KMS-11 (cell line): ENCODE measurements around the gene RHOD.

ENCODE experiments used
- H2AFZ ChIP-seq: fragments of 200-600 bp; sonication (generic); 2 replicates; pipeline ENCODE4 v1.6.1; 2016; ENCODE audit warnings: antibody characterized with exemption, mixed run types, low read depth
- H3K27ac ChIP-seq: fragments of 200-600 bp; sonication (generic); 2 replicates; pipeline ENCODE4 v1.6.1; 2016; ENCODE audit warnings: mild to moderate bottlenecking, mixed run types
- H3K27me3 ChIP-seq: fragments of 200-600 bp; sonication (generic); 2 replicates; pipeline ENCODE4 v1.6.1; 2017; ENCODE audit warnings: mild to moderate bottlenecking, low read depth, mixed run types, moderate library complexity; ENCODE audit not compliant: insufficient read depth
- H3K36me3 ChIP-seq: fragments of 200-600 bp; sonication (generic); 2 replicates; pipeline ENCODE4 v1.6.1; 2017; ENCODE audit warnings: mild to moderate bottlenecking, mixed run types; ENCODE audit not compliant: insufficient read depth
- H3K4me1 ChIP-seq: fragments of 200-600 bp; sonication (generic); 2 replicates; pipeline ENCODE4 v1.6.1; 2016; ENCODE audit warnings: mild to moderate bottlenecking, low read depth, mixed run types; ENCODE audit not compliant: poor library complexity, severe bottlenecking
- H3K4me2 ChIP-seq: fragments of 200-600 bp; sonication (generic); 2 replicates; pipeline ENCODE4 v1.7.0; 2016; ENCODE audit warnings: mild to moderate bottlenecking, mixed run types
- H3K4me3 ChIP-seq: fragments of 200-600 bp; sonication (generic); IDR thresholded peaks from 2 replicates; pipeline ENCODE4 v1.6.1; 2017; ENCODE audit warnings: low read depth, low read length, mixed read lengths; ENCODE audit not compliant: insufficient read depth
- H3K79me2 ChIP-seq: fragments of 200-600 bp; sonication (generic); 2 replicates; pipeline ENCODE4 v1.6.1; 2016; ENCODE audit warnings: low read depth, mixed run types; ENCODE audit not compliant: insufficient read depth
- H3K9ac ChIP-seq: fragments of 200-600 bp; sonication (generic); 2 replicates; pipeline ENCODE4 v1.6.1; 2016; ENCODE audit warnings: mild to moderate bottlenecking, mixed run types
- H4K20me1 ChIP-seq: fragments of 200-600 bp; sonication (generic); 2 replicates; pipeline ENCODE4 v1.6.1; 2016; ENCODE audit warnings: mild to moderate bottlenecking, mixed run types; ENCODE audit not compliant: insufficient read depth
- CTCF ChIP-seq: fragments of 200-600 bp; sonication (generic); conservative IDR thresholded peaks from 2 replicates; pipeline ENCODE4 v1.6.1; 2017; ENCODE audit warnings: low read depth, mild to moderate bottlenecking, antibody characterized with exemption, low read length, moderate library complexity, mixed read lengths

The RHOD gene

DNA sequence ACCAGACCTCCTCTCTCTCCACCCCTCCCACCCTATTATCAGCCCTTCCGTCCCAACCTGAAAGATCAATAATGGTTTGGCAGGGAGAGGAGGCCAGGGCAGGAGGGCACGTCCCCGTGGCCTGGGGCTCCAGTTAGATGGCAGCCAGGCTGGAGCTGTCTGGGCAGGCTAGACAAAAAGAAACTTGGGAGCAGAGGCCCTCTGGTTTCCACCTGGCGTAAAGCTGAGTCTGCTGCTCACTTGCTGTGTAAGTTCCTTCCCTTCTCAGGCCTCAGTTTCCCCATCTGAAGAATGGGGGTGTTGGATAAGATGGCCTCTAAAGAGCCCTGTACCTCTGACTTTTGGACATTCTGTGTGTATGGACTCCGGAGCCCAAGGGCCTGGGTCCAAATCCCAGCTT, 3.8 kb upstream of the RHOD start:
- TF ChIP-seq CTCF, result no peak
- peaks cover 23% of the 10 kb centered on the region for H3K4me1 ChIP-seq
- H2AFZ ChIP-seq, result no peak overlapping the region
- no peaks in the 10 kb centered on the region for H4K20me1 ChIP-seq
- no peak overlapping the region for H3K4me3 ChIP-seq
- H3K27ac ChIP-seq, result no peak overlapping the region
- H3K4me2 ChIP-seq, result no peak overlapping the region
- no peaks in the 10 kb centered on the region for H3K27me3 ChIP-seq
- no peaks in the 10 kb centered on the region for H3K36me3 ChIP-seq
- H3K79me2 ChIP-seq, result no peaks in the 10 kb centered on the region
- no peak overlapping the region for H3K9ac ChIP-seq

DNA sequence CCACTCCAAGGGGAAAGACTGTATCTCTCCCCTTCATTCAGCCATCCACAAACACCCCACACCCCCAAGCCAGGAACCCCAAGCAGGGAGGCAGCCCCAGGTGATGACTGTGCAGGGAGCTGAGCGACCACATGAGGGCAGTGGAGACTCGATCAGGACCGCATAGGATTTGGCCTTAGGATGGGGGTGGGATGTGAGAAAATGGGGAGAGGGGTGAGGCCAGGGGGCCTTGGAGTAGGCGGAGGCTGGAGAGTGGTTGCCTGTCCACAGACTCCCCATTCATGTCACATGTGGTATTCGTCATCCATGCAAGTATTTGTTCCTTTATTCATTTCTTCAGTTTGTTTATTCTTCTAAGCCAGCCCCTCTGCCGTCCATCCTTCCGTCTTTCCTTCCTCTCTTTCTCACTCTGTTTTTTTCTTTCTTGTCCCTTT, 2.7 kb upstream of the RHOD start:
- no peaks in the 10 kb centered on the region for H3K79me2 ChIP-seq
- peaks cover 23% of the 10 kb centered on the region for H3K4me1 ChIP-seq
- no peaks in the 10 kb centered on the region for H3K36me3 ChIP-seq
- H3K27me3 ChIP-seq, result no peaks in the 10 kb centered on the region
- no peak overlapping the region for H3K4me3 ChIP-seq
- H3K9ac ChIP-seq, result no peak overlapping the region
- no peak overlapping the region for H3K27ac ChIP-seq
- H4K20me1 ChIP-seq, result no peaks in the 10 kb centered on the region
- peak; percentile 77 for TF ChIP-seq CTCF
- H2AFZ ChIP-seq, result no peak overlapping the region
- no peak overlapping the region for H3K4me2 ChIP-seq

DNA sequence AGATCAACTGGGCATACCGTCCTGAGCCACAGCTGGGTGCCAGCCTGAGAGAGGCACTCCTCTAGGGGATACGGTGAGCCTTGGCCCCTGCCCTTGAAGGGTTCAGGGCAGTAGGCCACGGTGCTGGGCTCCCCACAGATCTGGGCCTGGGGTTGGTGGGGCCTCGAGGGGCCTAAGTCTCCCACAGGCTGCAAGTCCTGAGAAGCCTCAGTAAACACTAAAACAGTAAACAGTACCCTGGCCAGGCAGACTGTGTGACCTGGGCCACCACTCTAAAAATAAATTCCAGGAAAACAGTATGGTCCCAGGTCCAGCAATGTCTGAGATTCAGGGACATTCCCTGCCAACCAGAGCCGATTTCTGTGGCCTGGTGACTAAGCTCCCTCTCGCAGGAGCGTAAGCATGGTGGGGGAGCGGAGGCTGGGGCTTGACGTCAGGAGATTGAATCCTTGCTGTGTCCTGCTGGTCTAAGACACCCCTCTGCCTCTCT, 2.3 kb upstream of the RHOD start:
- no peaks in the 10 kb centered on the region for H4K20me1 ChIP-seq
- no peak overlapping the region for H3K9ac ChIP-seq
- H3K4me2 ChIP-seq, result no peak overlapping the region
- no peaks in the 10 kb centered on the region for H3K79me2 ChIP-seq
- H3K27me3 ChIP-seq, result no peaks in the 10 kb centered on the region
- no peaks in the 10 kb centered on the region for H3K36me3 ChIP-seq
- no peak overlapping the region for H2AFZ ChIP-seq
- H3K4me1 ChIP-seq, result peaks cover 23% of the 10 kb centered on the region
- no peak overlapping the region for H3K27ac ChIP-seq
- no peak for TF ChIP-seq CTCF
- no peak overlapping the region for H3K4me3 ChIP-seq

GRCh38 chr11:67054836-67055523, 1.7 kb upstream of the RHOD start:
- Histone ChIP-seq H3K27ac (no peak overlapping the region), H3K4me1 (peaks cover 23% of the 10 kb centered on the region), H3K4me2 (peak overlapping the region; percentile 13; the same call in 1 of the 2 replicates), H3K27me3 (no peaks in the 10 kb centered on the region), H3K9ac (no peak overlapping the region), H3K4me3 (no peak overlapping the region), H4K20me1 (no peaks in the 10 kb centered on the region), H3K79me2 (no peaks in the 10 kb centered on the region), H2AFZ (no peak overlapping the region), H3K36me3 (no peaks in the 10 kb centered on the region)
- no peak for TF ChIP-seq CTCF
